Gastrocnemius medialis (tissue), 4 donors: ENCODE results near the gene SLC41A2.

ENCODE experiments used
- POLR2A ChIP-seq, 2 donors: fragments of 450-650 bp; IDR thresholded peaks; one replicate each; pipeline ENCODE4 v1.6.1; 2017; ENCODE audit warnings: antibody characterized with exemption in 2 of 2, mild to moderate bottlenecking in 2 of 2, moderate library complexity in 2 of 2
- TF ChIP-seq, protein P1 (sequence below), 5 experiments: fragments of 450-650 bp in 3 of 5; fragments of 200-600 bp in 2 of 5; sonication (generic) in 2 of 5; IDR thresholded peaks in 4 of 5; conservative IDR thresholded peaks in 1 of 5; 1 replicate in 4 of 5; 2 replicates in 1 of 5; pipeline ENCODE4 v1.5.1; 2016 to 2019; ENCODE audit warnings: antibody characterized with exemption in 5 of 5, mild to moderate bottlenecking in 3 of 5, moderate library complexity in 3 of 5

DNA sequence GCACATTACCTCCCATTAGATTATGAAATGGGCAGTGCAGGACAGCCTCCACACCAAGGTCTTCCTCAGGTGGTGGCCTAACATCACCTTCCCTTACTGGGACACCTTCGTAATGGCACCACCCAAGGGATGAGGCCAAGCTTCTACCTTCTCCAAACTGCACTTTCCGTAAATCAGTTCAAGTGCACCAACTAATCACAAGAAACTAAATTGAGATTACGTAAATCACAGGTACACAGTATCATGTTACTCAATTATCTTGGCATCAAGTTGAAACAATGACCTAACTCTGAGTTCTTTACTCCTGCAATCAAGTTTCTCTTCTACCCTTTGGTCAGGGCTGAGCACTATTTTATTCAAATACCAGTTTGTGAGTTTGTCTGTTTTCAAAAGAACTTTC, 13.8 kb downstream of the SLC41A2 start:
- no peak for TF ChIP-seq POLR2A (IDR thresholded peaks at IDR 0.05)
- TF ChIP-seq, protein P1, sequence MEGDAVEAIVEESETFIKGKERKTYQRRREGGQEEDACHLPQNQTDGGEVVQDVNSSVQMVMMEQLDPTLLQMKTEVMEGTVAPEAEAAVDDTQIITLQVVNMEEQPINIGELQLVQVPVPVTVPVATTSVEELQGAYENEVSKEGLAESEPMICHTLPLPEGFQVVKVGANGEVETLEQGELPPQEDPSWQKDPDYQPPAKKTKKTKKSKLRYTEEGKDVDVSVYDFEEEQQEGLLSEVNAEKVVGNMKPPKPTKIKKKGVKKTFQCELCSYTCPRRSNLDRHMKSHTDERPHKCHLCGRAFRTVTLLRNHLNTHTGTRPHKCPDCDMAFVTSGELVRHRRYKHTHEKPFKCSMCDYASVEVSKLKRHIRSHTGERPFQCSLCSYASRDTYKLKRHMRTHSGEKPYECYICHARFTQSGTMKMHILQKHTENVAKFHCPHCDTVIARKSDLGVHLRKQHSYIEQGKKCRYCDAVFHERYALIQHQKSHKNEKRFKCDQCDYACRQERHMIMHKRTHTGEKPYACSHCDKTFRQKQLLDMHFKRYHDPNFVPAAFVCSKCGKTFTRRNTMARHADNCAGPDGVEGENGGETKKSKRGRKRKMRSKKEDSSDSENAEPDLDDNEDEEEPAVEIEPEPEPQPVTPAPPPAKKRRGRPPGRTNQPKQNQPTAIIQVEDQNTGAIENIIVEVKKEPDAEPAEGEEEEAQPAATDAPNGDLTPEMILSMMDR (IDR thresholded peaks at IDR 0.05 in 4 of 5, conservative IDR thresholded peaks at IDR 0.05 in 1 of 5): no peak
